Stimulated activated naive B cell treated with anti-CD40 and anti-IgM and Interleukin-4, amounts not matched to agents 10 μg/mL and 1 μg/mL and 100 μg/mL, for 72 hours (primary cell): ENCODE results near the gene KLHL17.
"Not testable (repeated sequence)": the region's sequence is repeated elsewhere in the genome, so short reads cannot be mapped to it uniquely, and the experiment has no call there.

Source experiments
- ATAC-seq, 2 donors: fragments of 150-1000 bp; cut with Tn5 transposase; replicated peaks; 2 replicates each; pipeline ENCODE4 v1.10.0; 2021; ENCODE audit warnings: moderate library complexity in 1 of 2
- DNase-seq: peaks from one replicate; pipeline ENCODE4 v3.0.0; 2021
- H3K27ac Mint-ChIP-seq: one replicate; pipeline ENCODE4 v1.8.0; 2022; ENCODE audit warnings: mild to moderate bottlenecking, mixed read lengths
- H3K27me3 Mint-ChIP-seq, 2 donors: one replicate each; pipeline ENCODE4 v1.8.0; 2022; ENCODE audit warnings: mixed read lengths in 2 of 2
- H3K36me3 Mint-ChIP-seq, 2 donors: one replicate each; pipeline ENCODE4 v1.8.0; 2022; ENCODE audit warnings: mixed read lengths in 2 of 2, mild to moderate bottlenecking in 1 of 2
- H3K4me1 Mint-ChIP-seq, 2 donors: one replicate each; pipeline ENCODE4 v1.8.0; 2022; ENCODE audit warnings: mixed read lengths in 2 of 2, mild to moderate bottlenecking in 1 of 2
- H3K4me3 Mint-ChIP-seq, 2 donors: one replicate each; pipeline ENCODE4 v1.8.0; 2022; ENCODE audit warnings: mild to moderate bottlenecking in 2 of 2, mixed read lengths in 2 of 2, moderate library complexity in 1 of 2
- H3K9me3 Mint-ChIP-seq, 2 donors: one replicate each; pipeline ENCODE4 v1.8.0; 2022; ENCODE audit warnings: mixed read lengths in 2 of 2, mild to moderate bottlenecking in 1 of 2

The KLHL17 gene

GRCh38 chr1:970242-970972 is 10.0 kb downstream of the KLHL17 start:
- DNase-seq (no peak), ATAC-seq (no peak)
- H3K27ac Mint-ChIP-seq, result no peak overlapping the region
- peaks cover 0 to 3% of the 10 kb centered on the region in 2 donors for H3K36me3 Mint-ChIP-seq
- no peaks in the 10 kb centered on the region for H3K9me3 Mint-ChIP-seq
- no peak overlapping the region for H3K4me3 Mint-ChIP-seq
- H3K4me1 Mint-ChIP-seq, result peaks cover 5 to 17% of the 10 kb centered on the region in 2 donors
- H3K27me3 Mint-ChIP-seq, result peaks cover 40 to 54% of the 10 kb centered on the region in 2 donors

- H3K4me1 Mint-ChIP-seq, result peaks cover 5 to 17% of the 10 kb centered on the region in 2 donors
Observed at GRCh38 chr1:970973-971730, 10.8 kb downstream of the KLHL17 start.

GRCh38 chr1:971751-972506 is 11.5 kb downstream of the KLHL17 start:
- H3K9me3 Mint-ChIP-seq, result no peaks in the 10 kb centered on the region
- H3K27me3 Mint-ChIP-seq, result peaks cover 46 to 61% of the 10 kb centered on the region in 2 donors
- ATAC-seq (no peak), DNase-seq (no peak)
- no peak overlapping the region for H3K4me3 Mint-ChIP-seq
- H3K27ac Mint-ChIP-seq, result no peak overlapping the region
- peaks cover 0 to 3% of the 10 kb centered on the region in 2 donors for H3K36me3 Mint-ChIP-seq
- peaks cover 5 to 14% of the 10 kb centered on the region in 2 donors for H3K4me1 Mint-ChIP-seq

More at GRCh38 chr1:970973-971730, 10.8 kb downstream of the KLHL17 start:
- no peak overlapping the region for H3K27ac Mint-ChIP-seq
- H3K27me3 Mint-ChIP-seq, result peaks cover 46 to 61% of the 10 kb centered on the region in 2 donors
- ATAC-seq, result no peak
- peaks cover 0 to 3% of the 10 kb centered on the region in 2 donors for H3K36me3 Mint-ChIP-seq
- H3K9me3 Mint-ChIP-seq, result no peaks in the 10 kb centered on the region
- DNase-seq, result no peak
- H3K4me3 Mint-ChIP-seq, result no peak overlapping the region

GRCh38 chr1:972726-973458 is 12.5 kb downstream of the KLHL17 start:
- Mint-ChIP-seq H3K27ac (no peak overlapping the region), H3K4me3 (no peak overlapping the region), H3K4me1 (peaks cover 5 to 9% of the 10 kb centered on the region in 2 donors), H3K9me3 (no peaks in the 10 kb centered on the region), H3K27me3 (peaks cover 46 to 62% of the 10 kb centered on the region in 2 donors), H3K36me3 (peaks cover 0 to 3% of the 10 kb centered on the region in 2 donors)
- ATAC-seq (no peak), DNase-seq (no peak)

GRCh38 chr1:973459-974292 is 13.3 kb downstream of the KLHL17 start:
- peaks cover 0 to 7% of the 10 kb centered on the region in 2 donors for H3K36me3 Mint-ChIP-seq
- H3K9me3 Mint-ChIP-seq, result peaks cover 0 to 4% of the 10 kb centered on the region in 2 donors
- H3K27me3 Mint-ChIP-seq, result peaks cover 46 to 63% of the 10 kb centered on the region in 2 donors
- H3K27ac Mint-ChIP-seq, result no peak overlapping the region
- no peak for DNase-seq
- peaks cover 9% of the 10 kb centered on the region in 2 donors for H3K4me1 Mint-ChIP-seq
- no peak for ATAC-seq
- H3K4me3 Mint-ChIP-seq, result no peak overlapping the region

- H3K27me3 Mint-ChIP-seq, result peaks cover 41 to 57% of the 10 kb centered on the region in 2 donors
- peaks cover 0 to 4% of the 10 kb centered on the region in 2 donors for H3K9me3 Mint-ChIP-seq
- DNase-seq, result no peak
- peaks cover 9% of the 10 kb centered on the region in 2 donors for H3K4me1 Mint-ChIP-seq
- no peak overlapping the region for H3K4me3 Mint-ChIP-seq
- no peak for ATAC-seq
- peaks cover 0 to 7% of the 10 kb centered on the region in 2 donors for H3K36me3 Mint-ChIP-seq
- H3K27ac Mint-ChIP-seq, result no peak overlapping the region
Observed at GRCh38 chr1:974293-974640, 13.9 kb downstream of the KLHL17 start.

- peak overlapping the region in 1 of 2 donors; percentile 21 for H3K4me3 Mint-ChIP-seq
- peaks cover 0 to 4% of the 10 kb centered on the region in 2 donors for H3K9me3 Mint-ChIP-seq
- no peak for DNase-seq
- peaks cover 36 to 52% of the 10 kb centered on the region in 2 donors for H3K27me3 Mint-ChIP-seq
- H3K4me1 Mint-ChIP-seq, result peaks cover 9% of the 10 kb centered on the region in 2 donors
- no peak for ATAC-seq
- no peak overlapping the region for H3K27ac Mint-ChIP-seq
- H3K36me3 Mint-ChIP-seq, result peaks cover 0 to 7% of the 10 kb centered on the region in 2 donors
Observed at GRCh38 chr1:974687-975328, 14.4 kb downstream of the KLHL17 start.

GRCh38 chr1:975365-975764 is 15.0 kb downstream of the KLHL17 start:
- Mint-ChIP-seq H3K36me3 (peaks cover 0 to 7% of the 10 kb centered on the region in 2 donors), H3K4me3 (no peak overlapping the region), H3K4me1 (peaks cover 9% of the 10 kb centered on the region in 2 donors), H3K9me3 (peaks cover 0 to 4% of the 10 kb centered on the region in 2 donors), H3K27me3 (peaks cover 36 to 52% of the 10 kb centered on the region in 2 donors), H3K27ac (no peak overlapping the region)
- no peak for DNase-seq
- no peak for ATAC-seq

GRCh38 chr1:975896-976683 is 15.7 kb downstream of the KLHL17 start:
- peak; percentile 79 to 89 for ATAC-seq
- no peak overlapping the region for H3K27ac Mint-ChIP-seq
- peaks cover 9% of the 10 kb centered on the region in 2 donors for H3K4me1 Mint-ChIP-seq
- H3K27me3 Mint-ChIP-seq, result peaks cover 39 to 49% of the 10 kb centered on the region in 2 donors
- peak; percentile 57 for DNase-seq
- H3K9me3 Mint-ChIP-seq, result peaks cover 0 to 4% of the 10 kb centered on the region in 2 donors
- peak overlapping the region; percentile 23 to 46 for H3K4me3 Mint-ChIP-seq
- H3K36me3 Mint-ChIP-seq, result peaks cover 0 to 7% of the 10 kb centered on the region in 2 donors

- H3K27ac Mint-ChIP-seq, ATAC-seq, DNase-seq, H3K9me3 Mint-ChIP-seq, H3K36me3 Mint-ChIP-seq, H3K4me3 Mint-ChIP-seq, H3K4me1 Mint-ChIP-seq: not testable (repeated sequence)
- H3K27me3 Mint-ChIP-seq, result peaks cover 38 to 43% of the 10 kb centered on the region in 2 donors
Observed at GRCh38 chr1:976791-977190, 16.4 kb downstream of the KLHL17 start.

GRCh38 chr1:978069-978834 is 17.9 kb downstream of the KLHL17 start:
- Mint-ChIP-seq H3K4me1 (peaks cover 9% of the 10 kb centered on the region in 2 donors), H3K27me3 (peaks cover 39 to 51% of the 10 kb centered on the region in 2 donors), H3K27ac (peak overlapping the region; percentile 76), H3K36me3 (peaks cover 0 to 7% of the 10 kb centered on the region in 2 donors), H3K9me3 (peaks cover 0 to 4% of the 10 kb centered on the region in 2 donors), H3K4me3 (no peak overlapping the region)
- no peak for DNase-seq
- ATAC-seq, result no peak
